Prostate gland (tissue), 2 donors: ENCODE data around the gene BTBD2. TPM values are rescaled to one million over a fixed set of nuclear protein-coding genes. Genes with fewer than 3 reads are reported as not detected.

Source experiments
- DNase-seq: peaks from one replicate; pipeline ENCODE4 v3.0.0-alpha.2; 2019; ENCODE audit warnings: low spot score
- H3K27ac ChIP-seq, 2 donors: fragments of 200-600 bp; sonication (generic); 2 replicates each; pipeline ENCODE4 v1.5.1; 2017 to 2019
- H3K27me3 ChIP-seq: fragments of 200-600 bp; sonication (generic); replicated peaks from 2 replicates; pipeline ENCODE4 v1.5.1; 2019; ENCODE audit not compliant: insufficient read depth
- H3K36me3 ChIP-seq, 2 donors: fragments of 200-600 bp; sonication (generic); 1 replicate in 1 of 2; 2 replicates in 1 of 2; pipeline versions ENCODE4 v1.5.1 to v1.8.1; 2017 to 2019
- H3K4me1 ChIP-seq: fragments of 200-600 bp; sonication (generic); replicated peaks from 2 replicates; pipeline ENCODE4 v1.5.1; 2019
- H3K4me3 ChIP-seq, 2 donors: fragments of 200-600 bp; sonication (generic); 2 replicates each; pipeline ENCODE4 v1.5.1; 2017 to 2019
- H3K9me3 ChIP-seq: fragments of 200-600 bp; sonication (generic); 2 replicates; pipeline ENCODE4 v1.5.1; 2017
- CTCF ChIP-seq, 4 experiments: fragments of 200-600 bp in 2 of 4; fragments of 450-650 bp in 2 of 4; sonication (generic) in 2 of 4; IDR thresholded peaks; 1 replicate in 3 of 4; 2 replicates in 1 of 4; pipeline ENCODE4 v1.5.1; 2016 to 2019; ENCODE audit warnings: antibody characterized with exemption in 4 of 4, mild to moderate bottlenecking in 2 of 4, moderate library complexity in 2 of 4
- POLR2A ChIP-seq: fragments of 450-650 bp; IDR thresholded peaks from one replicate; pipeline ENCODE4 v1.6.1; 2016; ENCODE audit warnings: antibody characterized with exemption, mild to moderate bottlenecking
- POLR2AphosphoS5 ChIP-seq: sonication (generic); formaldehyde crosslinking; IDR thresholded peaks from one replicate; pipeline ENCODE4 v1.6.1; 2017; ENCODE audit warnings: antibody characterized with exemption
- WGBS: methylation state at CpG from one replicate; pipeline ENCODE4 v1.1.5; 2018; 5-methylcytosine and 5-hydroxymethylcytosine counted together
- intact Hi-C: fragments of 100-400 bp; cut with DNase I; formaldehyde crosslinking; loops from one replicate; pipeline ENCODE4 v1.14.2; 2022
- total RNA-seq, 2 donors: library from RNA; depleted of rRNA; stranded (reverse); fragments of >200 nt; gene quantifications; one replicate each; pipeline ENCODE4 v1.1.0, GENCODE V29; 2016

BTBD2 gene
- total RNA-seq, 2 donors from 2014 or later = 116 to 136 TPM

- H3K36me3 ChIP-seq = peaks cover 3 to 17% of the 10 kb centered on the region in 2 donors
- intact Hi-C loops = no loop called here
- no peak overlapping the region for H3K27ac ChIP-seq
- no peaks in the 10 kb centered on the region for H3K4me1 ChIP-seq
- no peaks in the 10 kb centered on the region for H3K9me3 ChIP-seq
- no peak overlapping the region for H3K4me3 ChIP-seq
- WGBS = 79% methylated on average over 8 of the region's 15 CpGs
- no peaks in the 10 kb centered on the region for H3K27me3 ChIP-seq
- no peak for DNase-seq
- no peak for TF ChIP-seq POLR2A
- no peak for TF ChIP-seq POLR2AphosphoS5
- no peak for TF ChIP-seq CTCF (IDR thresholded peaks at IDR 0.05)
Observed at GRCh38 chr19:1977120-1977519, 38.4 kb downstream of the BTBD2 start.

GRCh38 chr19:1975162-1975480, 40.4 kb downstream of the BTBD2 start:
- H3K9me3 ChIP-seq = no peaks in the 10 kb centered on the region
- intact Hi-C loops = no loop called here
- 63% methylated on average over 20 of the region's 20 CpGs for WGBS
- no peak overlapping the region for H3K4me3 ChIP-seq
- DNase-seq = no peak
- peaks cover 3 to 16% of the 10 kb centered on the region in 2 donors for H3K36me3 ChIP-seq
- no peaks in the 10 kb centered on the region for H3K4me1 ChIP-seq
- H3K27ac ChIP-seq = no peak overlapping the region
- no peaks in the 10 kb centered on the region for H3K27me3 ChIP-seq
- TF ChIP-seq CTCF (IDR thresholded peaks at IDR 0.05) (no peak), POLR2AphosphoS5 (no peak), POLR2A (no peak)

GRCh38 chr19:1974381-1975161, 40.9 kb downstream of the BTBD2 start:
- Histone ChIP-seq H3K27me3 (no peaks in the 10 kb centered on the region), H3K36me3 (peaks cover 3 to 11% of the 10 kb centered on the region in 2 donors), H3K4me3 (no peak overlapping the region), H3K9me3 (no peaks in the 10 kb centered on the region), H3K27ac (no peak overlapping the region), H3K4me1 (no peaks in the 10 kb centered on the region)
- TF ChIP-seq CTCF (IDR thresholded peaks at IDR 0.05) = no peak
- TF ChIP-seq POLR2AphosphoS5 = no peak
- no peak for TF ChIP-seq POLR2A
- intact Hi-C loops = no loop called here
- DNase-seq = no peak
- WGBS = 81% methylated on average over 28 of the region's 28 CpGs

- H3K36me3 ChIP-seq = no peaks in the 10 kb centered on the region
- H3K27me3 ChIP-seq = no peaks in the 10 kb centered on the region
- H3K4me1 ChIP-seq = no peaks in the 10 kb centered on the region
- H3K27ac ChIP-seq = no peak overlapping the region
- H3K9me3 ChIP-seq = no peaks in the 10 kb centered on the region
- no peak overlapping the region for H3K4me3 ChIP-seq
- TF ChIP-seq POLR2A (no peak), CTCF (IDR thresholded peaks at IDR 0.05) (no peak), POLR2AphosphoS5 (no peak)
- DNase-seq = no peak
- intact Hi-C loops = no loop called here
- WGBS = 93% methylated on average over 27 of the region's 27 CpGs
Observed at GRCh38 chr19:1970806-1971502, 44.6 kb downstream of the BTBD2 start.
